ENCODE results near the gene ZNF609.

- TF ChIP-seq, protein P1, sequence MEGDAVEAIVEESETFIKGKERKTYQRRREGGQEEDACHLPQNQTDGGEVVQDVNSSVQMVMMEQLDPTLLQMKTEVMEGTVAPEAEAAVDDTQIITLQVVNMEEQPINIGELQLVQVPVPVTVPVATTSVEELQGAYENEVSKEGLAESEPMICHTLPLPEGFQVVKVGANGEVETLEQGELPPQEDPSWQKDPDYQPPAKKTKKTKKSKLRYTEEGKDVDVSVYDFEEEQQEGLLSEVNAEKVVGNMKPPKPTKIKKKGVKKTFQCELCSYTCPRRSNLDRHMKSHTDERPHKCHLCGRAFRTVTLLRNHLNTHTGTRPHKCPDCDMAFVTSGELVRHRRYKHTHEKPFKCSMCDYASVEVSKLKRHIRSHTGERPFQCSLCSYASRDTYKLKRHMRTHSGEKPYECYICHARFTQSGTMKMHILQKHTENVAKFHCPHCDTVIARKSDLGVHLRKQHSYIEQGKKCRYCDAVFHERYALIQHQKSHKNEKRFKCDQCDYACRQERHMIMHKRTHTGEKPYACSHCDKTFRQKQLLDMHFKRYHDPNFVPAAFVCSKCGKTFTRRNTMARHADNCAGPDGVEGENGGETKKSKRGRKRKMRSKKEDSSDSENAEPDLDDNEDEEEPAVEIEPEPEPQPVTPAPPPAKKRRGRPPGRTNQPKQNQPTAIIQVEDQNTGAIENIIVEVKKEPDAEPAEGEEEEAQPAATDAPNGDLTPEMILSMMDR (IDR thresholded peaks at IDR 0.05): no peak
- TF ChIP-seq EZH2phosphoT487 (IDR thresholded peaks at IDR 0.05): no peak
- no peak for TF ChIP-seq EZH2 (IDR thresholded peaks at IDR 0.05)
Observed at GRCh38 chr15:64705006-64705405, 244.6 kb downstream of the ZNF609 start.

Data from neural progenitor cell (in vitro differentiated cells).